HS-27A (cell line): ENCODE data around the gene KCNN3.

ENCODE experiments used
- DNase-seq: peaks from one replicate; pipeline ENCODE4 v3.0.0-alpha.2; 2012; ENCODE audit warnings: low read depth, missing footprints

KCNN3 gene

GRCh38 chr1:154726896-154727753 lies 143.0 kb downstream of the KCNN3 start:
- no peak for DNase-seq

GRCh38 chr1:154726443-154726842 lies 143.6 kb downstream of the KCNN3 start:
- no peak for DNase-seq

GRCh38 chr1:154725865-154726264 lies 144.2 kb downstream of the KCNN3 start:
- no peak for DNase-seq

- no peak for DNase-seq
Observed at GRCh38 chr1:154720328-154721297, 149.5 kb downstream of the KCNN3 start.

- DNase-seq: no peak
Observed at GRCh38 chr1:154719586-154720327, 150.3 kb downstream of the KCNN3 start.

- DNase-seq: no peak
Observed at GRCh38 chr1:154718566-154718965, 151.5 kb downstream of the KCNN3 start.

GRCh38 chr1:154717528-154717924 lies 152.6 kb downstream of the KCNN3 start:
- no peak for DNase-seq

- no peak for DNase-seq
Observed at GRCh38 chr1:154716614-154717527, 153.2 kb downstream of the KCNN3 start.

- no peak for DNase-seq
Observed at GRCh38 chr1:154716011-154716410, 154.1 kb downstream of the KCNN3 start.

- DNase-seq: no peak
Observed at GRCh38 chr1:154715385-154715784, 154.7 kb downstream of the KCNN3 start.

- DNase-seq: no peak
Observed at GRCh38 chr1:154714638-154715037, 155.4 kb downstream of the KCNN3 start.

GRCh38 chr1:154714052-154714623 lies 155.9 kb downstream of the KCNN3 start:
- no peak for DNase-seq

GRCh38 chr1:154713005-154713404 lies 157.1 kb downstream of the KCNN3 start:
- no peak for DNase-seq

- DNase-seq: no peak
Observed at GRCh38 chr1:154712166-154712810, 157.8 kb downstream of the KCNN3 start.

- DNase-seq: no peak
Observed at GRCh38 chr1:154711416-154711815, 158.7 kb downstream of the KCNN3 start.

GRCh38 chr1:154710106-154710505 lies 160.0 kb downstream of the KCNN3 start:
- no peak for DNase-seq

- no peak for DNase-seq
Observed at GRCh38 chr1:154707901-154708463, 162.1 kb downstream of the KCNN3 start.

- no peak for DNase-seq
Observed at GRCh38 chr1:154706851-154707250, 163.2 kb downstream of the KCNN3 start.

- DNase-seq: no peak
Observed at GRCh38 chr1:154705544-154705943, 164.5 kb downstream of the KCNN3 start.

GRCh38 chr1:154703170-154703569 lies 166.9 kb downstream of the KCNN3 start:
- no peak for DNase-seq
